NT2/D1 (cell line): Measurements from ENCODE around the gene RHBDL1.

Source experiments
- SUZ12 ChIP-seq: IDR thresholded peaks from 2 replicates; pipeline ENCODE4 v1.6.1; 2011; ENCODE audit not compliant: insufficient read length, insufficient read depth; ENCODE audit errors: extremely low read depth
- YY1 ChIP-seq: IDR thresholded peaks from 2 replicates; pipeline ENCODE4 v1.6.1; 2011; ENCODE audit not compliant: insufficient read length, insufficient read depth
- ZNF274 ChIP-seq: IDR thresholded peaks from 2 replicates; pipeline ENCODE4 v1.6.1; 2011; ENCODE audit warnings: mild to moderate bottlenecking, low read depth, low read length

- no peak for TF ChIP-seq YY1
- no peak for TF ChIP-seq ZNF274
- no peak for TF ChIP-seq SUZ12
Measured at GRCh38 chr16:668519-669171, 6.8 kb upstream of the RHBDL1 start.
